Panc1 (cell line): ENCODE measurements around the gene RNF125. TPM values are rescaled to one million over a fixed set of nuclear protein-coding genes. Genes with fewer than 3 reads are reported as not detected.

Experiments used
- ATAC-seq: fragments of 200-7000 bp; cut with Tn5 transposase; 2 replicates; pipeline ENCODE4 v1.9.1; 2020; ENCODE audit warnings: mild to moderate bottlenecking, moderate library complexity
- BruUV-seq: library from RNA; stranded (reverse); fragments of 400-500 nt; replicated peaks from 2 replicates; lab custom pipeline; 2021; lab: Mats Ljungman, UMichigan
- CTCF ChIA-PET: fragments of 300-600 bp; sonication (Branson Sonifier 250); formaldehyde crosslinking; loops from one replicate; lab custom pipeline; 2022; ENCODE audit warnings: antibody characterized with exemption; lab: Charles Lee
- POLR2A ChIA-PET: fragments of 300-600 bp; sonication (Branson Sonifier 250); formaldehyde crosslinking; loops from one replicate; lab custom pipeline; 2022; ENCODE audit warnings: antibody characterized with exemption; lab: Charles Lee
- DNase-seq: peaks from one replicate; pipeline ENCODE4 v3.0.0-alpha.2; 2010; ENCODE audit warnings: low read depth, low spot score
- H3K27ac ChIP-seq: 2 replicates; pipeline ENCODE4 v1.5.1; 2011; ENCODE audit warnings: mild to moderate bottlenecking, low read length, inconsistent platforms
- H3K27me3 ChIP-seq: fragments of 200-500 bp; sonication (Bioruptor generic); 2 replicates; pipeline ENCODE4 v1.6.0; 2014; ENCODE audit warnings: low read length, inconsistent platforms; ENCODE audit not compliant: control insufficient read depth, insufficient read depth
- H3K36me3 ChIP-seq: fragments of 200-500 bp; sonication (Bioruptor generic); 2 replicates; pipeline ENCODE4 v1.5.1; 2014; ENCODE audit warnings: inconsistent platforms, mild to moderate bottlenecking, low read length, moderate library complexity; ENCODE audit not compliant: control insufficient read depth, insufficient read depth
- H3K4me1 ChIP-seq: 2 replicates; pipeline ENCODE4 v1.5.1; 2011; ENCODE audit warnings: inconsistent platforms, mild to moderate bottlenecking, low read length, moderate library complexity; ENCODE audit not compliant: control insufficient read depth, insufficient read depth
- H3K4me3 ChIP-seq, 2 experiments: 2 replicates each; pipeline ENCODE4 v1.5.1; 2011 to 2012; ENCODE audit warnings: low read depth in 2 of 2, low read length in 2 of 2, mild to moderate bottlenecking in 2 of 2, inconsistent platforms in 1 of 2, moderate library complexity in 1 of 2
- H3K9me3 ChIP-seq: fragments of 200-500 bp; sonication (Bioruptor generic); 2 replicates; pipeline ENCODE4 v1.5.1; 2014; ENCODE audit warnings: low read depth, mild to moderate bottlenecking, inconsistent platforms, low read length, moderate library complexity; ENCODE audit not compliant: control insufficient read depth, insufficient read depth
- CTCF ChIP-seq: fragments of 450-650 bp; IDR thresholded peaks from 2 replicates; pipeline ENCODE4 v1.5.1; 2017; ENCODE audit warnings: mild to moderate bottlenecking
- POLR2AphosphoS5 ChIP-seq: IDR thresholded peaks from 2 replicates; pipeline ENCODE4 v1.6.1; 2012; ENCODE audit warnings: mild to moderate bottlenecking, low read depth, low read length, moderate library complexity
- REST ChIP-seq, 2 experiments: IDR thresholded peaks; 2 replicates each; pipeline ENCODE4 v1.6.1; 2011 to 2012; ENCODE audit warnings: low read depth in 2 of 2, control low read depth in 1 of 2, low read length in 1 of 2, mild to moderate bottlenecking in 1 of 2, moderate library complexity in 1 of 2; ENCODE audit not compliant: insufficient read depth in 1 of 2
- SIN3A ChIP-seq: IDR thresholded peaks from 2 replicates; pipeline ENCODE4 v1.6.1; 2012; ENCODE audit warnings: low read depth, mild to moderate bottlenecking, low read length, moderate library complexity, borderline replicate concordance; ENCODE audit not compliant: insufficient read depth
- TCF7L2 ChIP-seq: IDR thresholded peaks from 2 replicates; pipeline ENCODE4 v1.6.1; 2011; ENCODE audit warnings: mild to moderate bottlenecking, low read depth, low read length, inconsistent platforms
- in situ Hi-C: cut with HindIII; loops from 2 replicates; pipeline ENCODE4 v1.10.0; 2016; ENCODE audit warnings: low sequenced_read_pairs, low pct_unique_long_range_greater_than_20kb
- intact Hi-C: fragments of 100-400 bp; cut with micrococcal nuclease; formaldehyde crosslinking; loops from one replicate; pipeline ENCODE4 v1.10.0; 2022; ENCODE audit not compliant: unreplicated experiment
- total RNA-seq: library from RNA; stranded (reverse); gene quantifications from one replicate; pipeline ENCODE4 v1.2.1, GENCODE V29; 2021; ENCODE audit not compliant: unreplicated experiment

Gene RNF125
- total RNA-seq, 1 experiment from 2014 or later, result 0.57 TPM

- no TSS peak for BruUV-seq
- Histone ChIP-seq H3K36me3 (no peaks in the 10 kb centered on the region), H3K9me3 (no peaks in the 10 kb centered on the region), H3K4me3 (no peak overlapping the region), H3K27ac (no peak overlapping the region), H3K4me1 (no peaks in the 10 kb centered on the region), H3K27me3 (no peaks in the 10 kb centered on the region)
- TF ChIP-seq REST (IDR thresholded peaks at IDR 0.05; ENCODE audit: insufficient read depth in 1 of 2, low read depth in 2 of 2, low read length in 1 of 2) (no peak), CTCF (no peak), POLR2AphosphoS5 (no peak), SIN3A (no peak), TCF7L2 (no peak)
- ATAC-seq (no peak), DNase-seq (no peak)
- in situ Hi-C loops (no loop called here), intact Hi-C loops (no loop called here)
- POLR2A ChIA-PET, result interaction anchor here (0.6 kb wide), 1 partner anchor 568 kb away, joined by 6 read pairs; no protein-coding TSS in a partner anchor
- CTCF ChIA-PET, result no interaction called here
Measured at GRCh38 chr18:32074206-32074605, 55.6 kb downstream of the RNF125 start.

- TF ChIP-seq POLR2AphosphoS5, result no peak
- TF ChIP-seq SIN3A, result no peak
- TF ChIP-seq CTCF, result no peak
- TF ChIP-seq REST (IDR thresholded peaks at IDR 0.05; ENCODE audit: insufficient read depth in 1 of 2, low read depth in 2 of 2, low read length in 1 of 2), result no peak
- no peak for TF ChIP-seq TCF7L2
- ATAC-seq (no peak), DNase-seq (no peak)
- in situ Hi-C loops, result no loop called here
- H3K27me3 ChIP-seq, result no peaks in the 10 kb centered on the region
- no TSS peak for BruUV-seq
- intact Hi-C loops, result no loop called here
- no peak overlapping the region for H3K27ac ChIP-seq
- H3K4me1 ChIP-seq, result no peaks in the 10 kb centered on the region
- no peaks in the 10 kb centered on the region for H3K36me3 ChIP-seq
- no peaks in the 10 kb centered on the region for H3K9me3 ChIP-seq
- no peak overlapping the region for H3K4me3 ChIP-seq
- ChIA-PET CTCF (no interaction called here), POLR2A (no interaction called here)
Measured at GRCh38 chr18:32078845-32079244, 60.2 kb downstream of the RNF125 start.
